GM12878 (cell line): ENCODE results near the gene SLC35F2. TPM values are rescaled to one million over a fixed set of nuclear protein-coding genes. Genes with fewer than 3 reads are reported as not detected.
"Not testable (repeated sequence)": the region's sequence is repeated elsewhere in the genome, so short reads cannot be mapped to it uniquely, and the experiment has no call there.

Source experiments
- ATAC-seq: fragments of 200-7000 bp; cut with Tn5 transposase; 3 replicates; pipeline ENCODE4 v1.9.1; 2020; ENCODE audit warnings: mild to moderate bottlenecking, moderate library complexity
- BruUV-seq: library from RNA; stranded (reverse); fragments of 400-500 nt; replicated peaks from 2 replicates; lab custom pipeline; 2021; lab: Mats Ljungman, UMichigan
- CTCF ChIA-PET: fragments of 300-600 bp; sonication (Branson Sonifier 250); formaldehyde crosslinking; extraction: SDS; loops from one replicate; lab custom pipeline; 2021; ENCODE audit warnings: inconsistent platforms; lab: Yijun Ruan, JAX
- POLR2A ChIA-PET: fragments of 350-600 bp; formaldehyde crosslinking; extraction: SDS; loops from one replicate; lab custom pipeline; 2021; ENCODE audit warnings: inconsistent platforms; lab: Charles Lee
- RAD21 ChIA-PET: fragments of 300-600 bp; sonication (Branson Sonifier 250); formaldehyde crosslinking; loops from one replicate; lab custom pipeline; 2023; ENCODE audit warnings: antibody characterized with exemption; ENCODE audit not compliant: unreplicated experiment; lab: Charles Lee
- SMC1A ChIA-PET: fragments of 300-600 bp; sonication (Branson Sonifier 250); formaldehyde crosslinking; loops from one replicate; lab custom pipeline; 2023; ENCODE audit not compliant: unreplicated experiment, uncharacterized antibody; lab: Charles Lee
- DNase-seq: peaks from one replicate; pipeline ENCODE4 v3.0.0-alpha.2; 2011; ENCODE audit warnings: low read depth, low spot score
- FAIRE-seq: peaks from 3 replicates; lab custom pipeline; 2011; peaks lifted over from hg19 to GRCh38; lab: Jason Lieb, UNC
- H2AFZ ChIP-seq: 2 replicates; pipeline ENCODE4 v1.6.0; 2011; ENCODE audit warnings: low read depth, low read length, control low read depth; ENCODE audit not compliant: control insufficient read depth
- H3K27ac ChIP-seq: 2 replicates; pipeline ENCODE4 v1.5.1; 2011; ENCODE audit warnings: control low read depth; ENCODE audit not compliant: control insufficient read depth, insufficient read depth
- H3K27me3 ChIP-seq, 2 experiments: replicated peaks in 1 of 2; 2 replicates each; pipeline versions ENCODE4 v1.6.0 to v1.6.1; 2011; ENCODE audit warnings: low read length in 1 of 2; ENCODE audit not compliant: control insufficient read depth in 2 of 2, insufficient read depth in 2 of 2
- H3K36me3 ChIP-seq, 2 experiments: 2 replicates each; pipeline ENCODE4 v1.5.1; 2011; ENCODE audit warnings: low read length in 1 of 2; ENCODE audit not compliant: control insufficient read depth in 2 of 2, insufficient read depth in 2 of 2
- H3K4me1 ChIP-seq: 2 replicates; pipeline ENCODE4 v1.6.1; 2011; ENCODE audit warnings: mild to moderate bottlenecking, low read length, moderate library complexity, mixed read lengths; ENCODE audit not compliant: control insufficient read depth, insufficient read depth
- H3K4me2 ChIP-seq: 2 replicates; pipeline ENCODE4 v1.6.0; 2011; ENCODE audit warnings: control low read depth; ENCODE audit not compliant: control insufficient read depth, insufficient read depth
- H3K4me3 ChIP-seq: fragments of 200-600 bp; sonication (generic); 2 replicates; pipeline ENCODE4 v1.5.1; 2016
- H3K79me2 ChIP-seq: 2 replicates; pipeline ENCODE4 v1.6.0; 2011; ENCODE audit warnings: low read length; ENCODE audit not compliant: control insufficient read depth, insufficient read depth
- H3K9ac ChIP-seq: 2 replicates; pipeline ENCODE4 v1.8.0; 2011; ENCODE audit warnings: low read length, control low read depth, mixed read lengths; ENCODE audit not compliant: control insufficient read depth, insufficient read depth
- H3K9me3 ChIP-seq: replicated peaks from 3 replicates; pipeline ENCODE4 v1.5.1; 2011; ENCODE audit warnings: mild to moderate bottlenecking, low read length; ENCODE audit not compliant: control insufficient read depth, insufficient read depth
- H4K20me1 ChIP-seq: 2 replicates; pipeline ENCODE4 v1.6.0; 2011; ENCODE audit not compliant: control insufficient read depth, insufficient read depth
- EP300 ChIP-seq, 2 experiments: fragments of 150-350 bp in 1 of 2; IDR thresholded peaks; 2 replicates each; pipeline ENCODE4 v1.6.1; 2011 to 2012; ENCODE audit warnings: low read depth in 2 of 2, low read length in 2 of 2, borderline replicate concordance in 1 of 2, improper control_type of control experiment in 1 of 2, inconsistent platforms in 1 of 2; ENCODE audit not compliant: control insufficient read depth in 1 of 2
- HDGF ChIP-seq: fragments of 450-650 bp; IDR thresholded peaks from 2 replicates; pipeline ENCODE4 v1.6.1; 2016; ENCODE audit warnings: antibody characterized with exemption
- YY1 ChIP-seq: IDR thresholded peaks from 2 replicates; pipeline ENCODE4 v1.6.1; 2011; ENCODE audit warnings: low read depth, mild to moderate bottlenecking, low read length
- ZNF207 ChIP-seq: fragments of 450-650 bp; IDR thresholded peaks from 2 replicates; pipeline ENCODE4 v1.6.1; 2014; ENCODE audit warnings: antibody characterized with exemption, mild to moderate bottlenecking, borderline replicate concordance
- WGBS: methylation state at CpG from one replicate; pipeline ENCODE4 v1.1.6; 2016; ENCODE audit warnings: low lambda C conversion rate; ENCODE audit not compliant: insufficient replicate concordance, insufficient coverage; ENCODE audit errors: missing lambda C conversion rate; 5-methylcytosine and 5-hydroxymethylcytosine counted together
- in situ Hi-C: fragments of 300-500 bp; cut with MboI; formaldehyde crosslinking; loops from 9 replicates; pipeline ENCODE4 v1.14.3; 2018; ENCODE audit warnings: mixed read lengths
- intact Hi-C: fragments of 100-400 bp; cut with micrococcal nuclease; formaldehyde crosslinking; loops from one replicate; pipeline ENCODE4 v1.14.2; 2022; ENCODE audit not compliant: unreplicated experiment
- polyA plus RNA-seq, 11 experiments: library from polyadenylated mRNA; depleted of rRNA in 4 of 11; unstranded in 6 of 11; stranded (reverse) in 5 of 11; fragments of >200 nt; fragmentation: Nextera tagmentation in 4 of 11; fragmentation: Illumina TruSeq in 1 of 11; extraction: Ambion mirVana in 4 of 11; extraction: Trizol in 1 of 11; gene quantifications; 1 replicate in 1 of 11; 2 replicates in 10 of 11; pipeline versions ENCODE4 v1.2.1 to v1.2.3, GENCODE V29; 2011 to 2016; ENCODE audit warnings: inconsistent platforms in 2 of 11, missing spikeins in 2 of 11, low read depth in 1 of 11
- total RNA-seq, 4 experiments: library from RNA; depleted of rRNA in 3 of 4; stranded (reverse); fragments of >200 nt in 3 of 4; fragmentation: Illumina TruSeq in 1 of 4; extraction: Trizol in 1 of 4; gene quantifications; 2 replicates each; pipeline versions ENCODE4 v1.2.1 to v1.2.3, GENCODE V29; 2013 to 2021
- TF ChIP-seq, protein P1 (sequence below): fragments of 450-650 bp; IDR thresholded peaks from 2 replicates; pipeline ENCODE4 v1.6.1; 2016; ENCODE audit warnings: mild to moderate bottlenecking

Gene SLC35F2
- total and polyA plus RNA-seq, 10 of the 15 experiments (the other 5 are each of a cell fraction or from before 2014, with no cell fraction given): 15.2 to 48.8 (median 40.1) TPM

DNA sequence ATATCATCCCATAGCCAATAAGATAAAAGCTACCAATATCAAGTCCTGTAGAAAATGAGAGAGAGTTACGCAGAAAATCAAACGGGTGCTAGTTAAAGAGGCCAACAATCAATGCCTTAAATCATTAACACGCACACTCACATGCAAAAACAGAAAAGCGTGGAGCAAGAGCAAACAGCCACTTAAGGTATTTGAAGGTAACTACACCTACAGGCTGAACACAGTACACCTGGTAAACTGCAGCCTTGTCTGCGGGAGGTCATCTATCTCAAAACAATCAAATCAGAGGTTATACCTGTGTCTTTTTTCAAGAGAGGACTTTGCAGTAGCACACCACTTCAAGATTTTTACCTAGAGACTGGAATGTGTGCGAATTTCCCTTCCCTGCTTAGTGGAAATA is 23.6 kb downstream of the SLC35F2 start:
- ChIA-PET CTCF (interaction anchor here (0.6 kb wide), 2 partner anchors 18 to 64 kb away, joined by 3 read pairs; no protein-coding TSS in a partner anchor), RAD21 (interaction anchor here (1.5 kb wide), 1 partner anchor 37 kb away, joined by 5 read pairs; no protein-coding TSS in a partner anchor), POLR2A (no interaction called here), SMC1A (interaction anchor here (1.5 to 3.5 kb wide), 2 partner anchors 9 to 23 kb away, joined by 5 to 12 read pairs; no protein-coding TSS in a partner anchor)
- Histone ChIP-seq H4K20me1 (no peaks in the 10 kb centered on the region), H3K27me3 (no peaks in the 10 kb centered on the region), H3K9ac (no peak overlapping the region), H3K4me3 (no peak overlapping the region), H3K27ac (no peak overlapping the region), H2AFZ (no peak overlapping the region), H3K79me2 (peaks cover 76% of the 10 kb centered on the region), H3K4me1 (peaks cover 11% of the 10 kb centered on the region), H3K9me3 (no peaks in the 10 kb centered on the region; the same call in 2 of the 3 replicates), H3K4me2 (no peak overlapping the region), H3K36me3 (no peaks in the 10 kb centered on the region; a peak in 1 of 4 replicates)
- WGBS: 93% methylated on average over 6 of the region's 6 CpGs
- DNase-seq (no peak), FAIRE-seq (no peak), ATAC-seq (no peak)
- no peak for TF ChIP-seq ZNF207
- TF ChIP-seq YY1: no peak
- TF ChIP-seq, protein P1, sequence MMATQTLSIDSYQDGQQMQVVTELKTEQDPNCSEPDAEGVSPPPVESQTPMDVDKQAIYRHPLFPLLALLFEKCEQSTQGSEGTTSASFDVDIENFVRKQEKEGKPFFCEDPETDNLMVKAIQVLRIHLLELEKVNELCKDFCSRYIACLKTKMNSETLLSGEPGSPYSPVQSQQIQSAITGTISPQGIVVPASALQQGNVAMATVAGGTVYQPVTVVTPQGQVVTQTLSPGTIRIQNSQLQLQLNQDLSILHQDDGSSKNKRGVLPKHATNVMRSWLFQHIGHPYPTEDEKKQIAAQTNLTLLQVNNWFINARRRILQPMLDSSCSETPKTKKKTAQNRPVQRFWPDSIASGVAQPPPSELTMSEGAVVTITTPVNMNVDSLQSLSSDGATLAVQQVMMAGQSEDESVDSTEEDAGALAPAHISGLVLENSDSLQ: no peak
- no peak for TF ChIP-seq EP300 (IDR thresholded peaks at IDR 0.05; ENCODE audit: borderline replicate concordance in 1 of 2, control insufficient read depth in 1 of 2, low read depth in 2 of 2, low read length in 2 of 2)
- no peak for TF ChIP-seq HDGF
- no TSS peak for BruUV-seq
- intact Hi-C loops (no loop called here), in situ Hi-C loops (no loop called here)

DNA sequence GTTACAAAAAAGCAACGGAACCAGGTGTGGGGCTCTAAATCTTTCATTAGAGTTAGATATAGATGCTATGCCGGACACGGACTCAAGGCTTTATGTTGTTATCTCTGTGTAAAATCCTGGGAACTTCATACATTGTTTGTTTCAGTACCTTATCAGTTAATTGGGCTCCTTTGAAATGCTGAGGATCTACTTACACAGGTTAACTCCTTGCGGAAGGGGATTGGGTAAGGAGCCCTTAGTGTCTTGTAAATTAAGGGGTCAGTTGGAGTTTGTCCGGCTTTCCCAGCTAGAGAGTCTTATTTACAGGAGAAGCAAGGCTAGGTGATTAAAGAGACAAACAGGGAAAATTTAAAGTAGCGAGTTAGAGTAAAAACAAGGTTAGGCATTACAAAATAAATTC is 24.7 kb downstream of the SLC35F2 start:
- H3K9me3 ChIP-seq, H3K9ac ChIP-seq, BruUV-seq, H4K20me1 ChIP-seq, SMC1A ChIA-PET, H3K4me1 ChIP-seq, in situ Hi-C loops, DNase-seq, H3K4me3 ChIP-seq, H3K4me2 ChIP-seq, H3K36me3 ChIP-seq, CTCF ChIA-PET, FAIRE-seq, POLR2A ChIA-PET, H3K27ac ChIP-seq, H3K27me3 ChIP-seq, intact Hi-C loops, H2AFZ ChIP-seq, ATAC-seq: not testable (repeated sequence)
- H3K79me2 ChIP-seq: peaks cover 76% of the 10 kb centered on the region
- 97% methylated on average over 6 of the region's 6 CpGs for WGBS
- RAD21 ChIA-PET: interaction anchor here (1.5 kb wide), 1 partner anchor 36 kb away, joined by 5 read pairs; no protein-coding TSS in a partner anchor
